MM.1S (cell line): ENCODE data around the gene MRNIP.

Experiments used
- EZH2 ChIP-seq: fragments of 300-600 bp; sonication (generic); optimal IDR thresholded peaks from 2 replicates; pipeline ENCODE3; 2017; ENCODE audit warnings: low read depth, mild to moderate bottlenecking, antibody characterized with exemption, low read length, mixed read lengths
- EZH2phosphoT487 ChIP-seq: fragments of 300-600 bp; sonication (generic); IDR thresholded peaks from 2 replicates; pipeline ENCODE4 v1.6.1; 2018; ENCODE audit warnings: antibody characterized with exemption, low read length
- TF ChIP-seq, protein P1 (sequence below): fragments of 300-600 bp; sonication (generic); IDR thresholded peaks from 2 replicates; pipeline ENCODE4 v1.5.1; 2016; ENCODE audit warnings: antibody characterized with exemption, low read length, mixed read lengths

GRCh38 chr5:179886190-179886911 lies 27.7 kb upstream of the MRNIP start:
- no peak for TF ChIP-seq EZH2
- TF ChIP-seq, protein P1, sequence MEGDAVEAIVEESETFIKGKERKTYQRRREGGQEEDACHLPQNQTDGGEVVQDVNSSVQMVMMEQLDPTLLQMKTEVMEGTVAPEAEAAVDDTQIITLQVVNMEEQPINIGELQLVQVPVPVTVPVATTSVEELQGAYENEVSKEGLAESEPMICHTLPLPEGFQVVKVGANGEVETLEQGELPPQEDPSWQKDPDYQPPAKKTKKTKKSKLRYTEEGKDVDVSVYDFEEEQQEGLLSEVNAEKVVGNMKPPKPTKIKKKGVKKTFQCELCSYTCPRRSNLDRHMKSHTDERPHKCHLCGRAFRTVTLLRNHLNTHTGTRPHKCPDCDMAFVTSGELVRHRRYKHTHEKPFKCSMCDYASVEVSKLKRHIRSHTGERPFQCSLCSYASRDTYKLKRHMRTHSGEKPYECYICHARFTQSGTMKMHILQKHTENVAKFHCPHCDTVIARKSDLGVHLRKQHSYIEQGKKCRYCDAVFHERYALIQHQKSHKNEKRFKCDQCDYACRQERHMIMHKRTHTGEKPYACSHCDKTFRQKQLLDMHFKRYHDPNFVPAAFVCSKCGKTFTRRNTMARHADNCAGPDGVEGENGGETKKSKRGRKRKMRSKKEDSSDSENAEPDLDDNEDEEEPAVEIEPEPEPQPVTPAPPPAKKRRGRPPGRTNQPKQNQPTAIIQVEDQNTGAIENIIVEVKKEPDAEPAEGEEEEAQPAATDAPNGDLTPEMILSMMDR, result no peak
- TF ChIP-seq EZH2phosphoT487, result no peak
